Hepatocyte (in vitro differentiated cells): ENCODE results near the gene CDC42BPA.

Source experiments
- CTCF ChIP-seq: fragments of 200-600 bp; sonication (generic); IDR thresholded peaks from 2 replicates; pipeline ENCODE4 v1.5.1; 2016; ENCODE audit warnings: antibody characterized with exemption, mild to moderate bottlenecking; ENCODE audit not compliant: poor library complexity
- EZH2 ChIP-seq: fragments of 200-600 bp; sonication (generic); IDR thresholded peaks from 2 replicates; pipeline ENCODE4 v1.6.1; 2016; ENCODE audit warnings: antibody characterized with exemption, mild to moderate bottlenecking, borderline replicate concordance
- EZH2phosphoT487 ChIP-seq: fragments of 200-600 bp; sonication (generic); IDR thresholded peaks from one replicate; pipeline ENCODE4 v1.6.1; 2018; ENCODE audit warnings: antibody characterized with exemption, mild to moderate bottlenecking, low read depth, moderate library complexity; ENCODE audit not compliant: unreplicated experiment, severe bottlenecking

GRCh38 chr1:227156520-227156919, 161.8 kb downstream of the CDC42BPA start:
- TF ChIP-seq CTCF (no peak), EZH2 (no peak), EZH2phosphoT487 (no peak)
